PC-9 (cell line): ENCODE data around the gene TWSG1. TPM values are rescaled to one million over a fixed set of nuclear protein-coding genes. Genes with fewer than 3 reads are reported as not detected.

ENCODE experiments used
- BruUV-seq: library from RNA; stranded (reverse); fragments of 400-500 nt; replicated peaks from 2 replicates; lab custom pipeline; 2021; lab: Mats Ljungman, UMichigan
- CTCF ChIA-PET: fragments of 300-600 bp; sonication (Branson Sonifier 250); formaldehyde crosslinking; loops from one replicate; lab custom pipeline; 2022; ENCODE audit warnings: antibody characterized with exemption; lab: Charles Lee
- POLR2A ChIA-PET: fragments of 300-600 bp; sonication (Branson Sonifier 250); formaldehyde crosslinking; loops from one replicate; lab custom pipeline; 2022; ENCODE audit warnings: antibody characterized with exemption; ENCODE audit not compliant: unreplicated experiment; lab: Charles Lee
- DNase-seq, 2 experiments: peaks; one replicate each; pipeline versions ENCODE4 v3.0.0 to v3.0.0-alpha.2; 2015 to 2022; ENCODE audit warnings: mixed read lengths in 1 of 2
- H2AFZ ChIP-seq: fragments of 200-600 bp; sonication (generic); 2 replicates; pipeline ENCODE4 v1.8.1; 2017; ENCODE audit warnings: antibody characterized with exemption
- H3F3A ChIP-seq: fragments of 200-600 bp; sonication (generic); 2 replicates; pipeline ENCODE4 v1.8.1; 2017; ENCODE audit warnings: antibody characterized with exemption, mild to moderate bottlenecking, low read depth; ENCODE audit not compliant: insufficient read depth
- H3K27ac ChIP-seq: fragments of 200-600 bp; sonication (generic); 2 replicates; pipeline ENCODE4 v1.6.1; 2016; ENCODE audit warnings: mixed run types
- H3K27me3 ChIP-seq: fragments of 200-600 bp; sonication (generic); 2 replicates; pipeline ENCODE4 v1.6.1; 2016; ENCODE audit warnings: low read depth, mixed run types; ENCODE audit not compliant: insufficient read depth
- H3K36me3 ChIP-seq: fragments of 200-600 bp; sonication (generic); 2 replicates; pipeline ENCODE4 v1.6.1; 2016; ENCODE audit warnings: low read depth, mixed run types
- H3K4me1 ChIP-seq: fragments of 200-600 bp; sonication (generic); replicated peaks from 2 replicates; pipeline ENCODE4 v1.6.1; 2016; ENCODE audit warnings: mixed run types; ENCODE audit not compliant: insufficient read depth
- H3K4me2 ChIP-seq: fragments of 200-600 bp; sonication (generic); 2 replicates; pipeline ENCODE4 v1.6.1; 2017; ENCODE audit warnings: mixed run types
- H3K4me3 ChIP-seq: fragments of 200-600 bp; sonication (generic); 2 replicates; pipeline ENCODE4 v1.6.1; 2016; ENCODE audit warnings: mixed run types
- H3K79me2 ChIP-seq: fragments of 200-600 bp; sonication (generic); 2 replicates; pipeline ENCODE4 v1.6.1; 2017; ENCODE audit warnings: low read depth, mixed run types
- H3K9me2 ChIP-seq: fragments of 200-600 bp; sonication (generic); 2 replicates; pipeline ENCODE4 v1.8.1; 2017; ENCODE audit warnings: mild to moderate bottlenecking; ENCODE audit not compliant: insufficient read depth
- H3K9me3 ChIP-seq: fragments of 200-600 bp; sonication (generic); 2 replicates; pipeline ENCODE4 v1.8.1; 2016; ENCODE audit warnings: low read depth; ENCODE audit not compliant: insufficient read depth
- H4K20me1 ChIP-seq: fragments of 200-600 bp; sonication (generic); 2 replicates; pipeline ENCODE4 v1.8.1; 2017; ENCODE audit not compliant: insufficient read depth
- EZH2 ChIP-seq: fragments of 200-600 bp; sonication (generic); IDR thresholded peaks from 2 replicates; pipeline ENCODE4 v1.8.0; 2017; ENCODE audit warnings: antibody characterized with exemption, low read depth
- intact Hi-C: fragments of 100-400 bp; cut with micrococcal nuclease; formaldehyde crosslinking; loops from one replicate; pipeline ENCODE4 v1.10.0; 2022; ENCODE audit not compliant: unreplicated experiment
- total RNA-seq: library from RNA; stranded (reverse); gene quantifications from 2 replicates; pipeline ENCODE4 v1.2.3, GENCODE V29; 2021
- TF ChIP-seq, protein P1 (sequence below): fragments of 200-600 bp; sonication (generic); conservative IDR thresholded peaks from 2 replicates; pipeline ENCODE4 v1.6.1; 2017; ENCODE audit warnings: mixed run types, antibody characterized with exemption, mild to moderate bottlenecking, moderate library complexity

The TWSG1 gene
- total RNA-seq, 1 experiment from 2014 or later = 52.1 TPM

DNA sequence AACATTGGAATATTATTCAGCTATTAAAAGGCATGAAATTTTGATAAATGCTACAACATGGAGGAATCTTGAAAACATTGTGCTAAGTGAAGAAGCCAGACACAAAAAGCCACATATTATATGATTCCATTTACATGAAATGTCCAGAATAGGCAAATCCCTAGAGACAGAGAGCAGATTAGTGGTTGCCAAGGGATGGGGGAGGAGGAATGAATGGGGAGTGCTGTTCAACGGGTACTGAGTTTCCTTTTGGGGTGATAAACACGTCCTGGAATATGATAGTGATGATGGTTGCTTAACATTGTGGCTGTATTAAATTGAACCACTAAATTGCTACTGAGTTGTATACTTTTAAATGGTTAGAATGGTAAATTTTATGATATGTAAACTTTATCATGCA lies 8.9 kb upstream of the TWSG1 start:
- H2AFZ ChIP-seq = no peak overlapping the region
- ChIA-PET CTCF (no interaction called here), POLR2A (no interaction called here)
- H3K9me2 ChIP-seq = 0 out of 2 replicates have a peak, but pooled peaks cover 4% of the 10 kb centered on the region
- no peak overlapping the region for H3K27ac ChIP-seq
- no TSS peak for BruUV-seq
- H4K20me1 ChIP-seq = no peaks in the 10 kb centered on the region
- no peak overlapping the region for H3K4me3 ChIP-seq
- no peak for DNase-seq
- H3K36me3 ChIP-seq = no peaks in the 10 kb centered on the region
- intact Hi-C loops = no loop called here
- no peak overlapping the region for H3K4me2 ChIP-seq
- no peaks in the 10 kb centered on the region for H3K27me3 ChIP-seq
- H3K9me3 ChIP-seq = 0 out of 2 replicates have a peak, but pooled peaks cover 6% of the 10 kb centered on the region
- no peaks in the 10 kb centered on the region for H3K79me2 ChIP-seq
- H3K4me1 ChIP-seq = peaks cover 13% of the 10 kb centered on the region
- TF ChIP-seq EZH2 = no peak
- TF ChIP-seq, protein P1, sequence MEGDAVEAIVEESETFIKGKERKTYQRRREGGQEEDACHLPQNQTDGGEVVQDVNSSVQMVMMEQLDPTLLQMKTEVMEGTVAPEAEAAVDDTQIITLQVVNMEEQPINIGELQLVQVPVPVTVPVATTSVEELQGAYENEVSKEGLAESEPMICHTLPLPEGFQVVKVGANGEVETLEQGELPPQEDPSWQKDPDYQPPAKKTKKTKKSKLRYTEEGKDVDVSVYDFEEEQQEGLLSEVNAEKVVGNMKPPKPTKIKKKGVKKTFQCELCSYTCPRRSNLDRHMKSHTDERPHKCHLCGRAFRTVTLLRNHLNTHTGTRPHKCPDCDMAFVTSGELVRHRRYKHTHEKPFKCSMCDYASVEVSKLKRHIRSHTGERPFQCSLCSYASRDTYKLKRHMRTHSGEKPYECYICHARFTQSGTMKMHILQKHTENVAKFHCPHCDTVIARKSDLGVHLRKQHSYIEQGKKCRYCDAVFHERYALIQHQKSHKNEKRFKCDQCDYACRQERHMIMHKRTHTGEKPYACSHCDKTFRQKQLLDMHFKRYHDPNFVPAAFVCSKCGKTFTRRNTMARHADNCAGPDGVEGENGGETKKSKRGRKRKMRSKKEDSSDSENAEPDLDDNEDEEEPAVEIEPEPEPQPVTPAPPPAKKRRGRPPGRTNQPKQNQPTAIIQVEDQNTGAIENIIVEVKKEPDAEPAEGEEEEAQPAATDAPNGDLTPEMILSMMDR = no peak
- no peaks in the 10 kb centered on the region for H3F3A ChIP-seq

DNA sequence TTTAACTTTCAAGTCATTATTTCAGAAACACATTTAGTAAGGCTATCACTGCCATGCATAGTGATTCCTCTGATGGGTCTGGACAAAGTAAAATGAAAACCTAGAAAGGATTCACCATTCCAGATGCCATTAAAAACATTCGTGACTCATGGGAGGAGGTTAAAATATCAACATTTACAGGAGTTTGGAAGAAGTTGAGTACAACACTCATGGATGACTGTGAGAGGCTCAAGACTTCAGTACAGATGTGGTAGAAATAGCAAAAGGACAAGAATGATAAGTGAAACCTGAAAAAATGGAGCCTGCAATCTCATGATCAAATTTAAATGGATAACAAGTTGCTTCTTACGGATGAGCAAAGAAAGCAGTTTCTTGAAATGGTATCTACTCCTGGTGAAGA lies 5.8 kb upstream of the TWSG1 start:
- H3K9me2 ChIP-seq = 0 out of 2 replicates have a peak, but pooled peaks cover 4% of the 10 kb centered on the region
- DNase-seq = no peak

DNA sequence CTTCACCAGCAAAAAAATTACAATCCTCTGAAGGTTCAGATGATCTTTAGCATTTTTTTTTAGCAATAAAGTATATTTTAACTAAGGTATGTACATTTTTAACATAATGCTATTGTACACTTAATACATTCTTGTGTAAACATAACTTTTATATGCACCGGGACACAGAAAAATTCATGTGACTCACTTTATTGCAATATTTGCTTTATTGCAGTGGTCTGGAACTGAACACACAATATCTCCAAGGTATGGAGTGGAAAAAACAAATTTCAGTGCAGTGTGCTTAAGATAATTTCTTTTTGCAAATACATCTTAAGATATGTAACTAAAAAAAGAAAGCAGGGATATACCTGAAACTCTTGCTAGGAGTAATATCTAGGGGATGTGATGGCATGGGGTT lies 5.1 kb upstream of the TWSG1 start:
- TF ChIP-seq, protein P1 = no peak
- no peak for TF ChIP-seq EZH2
- Histone ChIP-seq H4K20me1 (no peaks in the 10 kb centered on the region), H3K4me1 (peaks cover 13% of the 10 kb centered on the region), H3F3A (0 out of 2 replicates have a peak, but pooled peaks cover 8% of the 10 kb centered on the region), H3K9me3 (0 out of 2 replicates have a peak, but pooled peaks cover 6% of the 10 kb centered on the region), H3K4me2 (no peak overlapping the region), H3K4me3 (no peak overlapping the region), H3K79me2 (no peaks in the 10 kb centered on the region), H3K27me3 (no peaks in the 10 kb centered on the region), H3K36me3 (no peaks in the 10 kb centered on the region), H2AFZ (no peak overlapping the region), H3K27ac (no peak overlapping the region), H3K9me2 (0 out of 2 replicates have a peak, but pooled peaks cover 4% of the 10 kb centered on the region)
- no TSS peak for BruUV-seq
- DNase-seq = peak in 1 of 2 experiments; percentile 56
- intact Hi-C loops = no loop called here
- ChIA-PET CTCF (no interaction called here), POLR2A (no interaction called here)

More for the DNA sequence above, 5.8 kb upstream of the TWSG1 start:
- Histone ChIP-seq H3K4me1 (peaks cover 13% of the 10 kb centered on the region), H3F3A (0 out of 2 replicates have a peak, but pooled peaks cover 4% of the 10 kb centered on the region), H3K79me2 (no peaks in the 10 kb centered on the region), H2AFZ (no peak overlapping the region), H3K4me2 (no peak overlapping the region), H3K9me3 (0 out of 2 replicates have a peak, but pooled peaks cover 6% of the 10 kb centered on the region), H3K36me3 (no peaks in the 10 kb centered on the region), H3K27ac (no peak overlapping the region), H3K4me3 (no peak overlapping the region), H4K20me1 (no peaks in the 10 kb centered on the region), H3K27me3 (no peaks in the 10 kb centered on the region)
- no TSS peak for BruUV-seq
- no peak for TF ChIP-seq EZH2
- TF ChIP-seq, protein P1 = no peak
- intact Hi-C loops = no loop called here
- CTCF ChIA-PET = no interaction called here
- POLR2A ChIA-PET = no interaction called here
